WERI-Rb-1 (cell line): ENCODE data around the gene FBXO41.

Experiments used
- DNase-seq: peaks from one replicate; pipeline ENCODE4 v3.0.0-alpha.2; 2020
- H3K27ac ChIP-seq: fragments of 250-450 bp; sonication (Bioruptor Pico); 2 replicates; pipeline ENCODE4 v1.5.1; 2020; ENCODE audit warnings: mild to moderate bottlenecking, moderate library complexity
- H3K27me3 ChIP-seq: fragments of 250-450 bp; sonication (Bioruptor Pico); 2 replicates; pipeline ENCODE4 v1.5.1; 2021; ENCODE audit warnings: mild to moderate bottlenecking, low read depth, moderate library complexity; ENCODE audit not compliant: insufficient read depth, severe bottlenecking
- H3K36me3 ChIP-seq: fragments of 250-450 bp; sonication (Bioruptor Pico); 2 replicates; pipeline ENCODE4 v1.5.1; 2020; ENCODE audit warnings: mild to moderate bottlenecking, moderate library complexity
- H3K4me3 ChIP-seq: 2 replicates; pipeline ENCODE4 v1.5.1; 2011; ENCODE audit warnings: low read depth, mild to moderate bottlenecking, control low read depth, low read length
- H3K9me3 ChIP-seq: fragments of 250-450 bp; sonication (Bioruptor Pico); 2 replicates; pipeline ENCODE4 v1.5.1; 2021; ENCODE audit warnings: mild to moderate bottlenecking, moderate library complexity; ENCODE audit not compliant: severe bottlenecking
- TF ChIP-seq, protein P1 (sequence below): IDR thresholded peaks from 2 replicates; pipeline ENCODE4 v1.5.1; 2011; ENCODE audit warnings: low read depth, mild to moderate bottlenecking, control low read depth, inconsistent platforms, low read length

FBXO41 gene

DNA sequence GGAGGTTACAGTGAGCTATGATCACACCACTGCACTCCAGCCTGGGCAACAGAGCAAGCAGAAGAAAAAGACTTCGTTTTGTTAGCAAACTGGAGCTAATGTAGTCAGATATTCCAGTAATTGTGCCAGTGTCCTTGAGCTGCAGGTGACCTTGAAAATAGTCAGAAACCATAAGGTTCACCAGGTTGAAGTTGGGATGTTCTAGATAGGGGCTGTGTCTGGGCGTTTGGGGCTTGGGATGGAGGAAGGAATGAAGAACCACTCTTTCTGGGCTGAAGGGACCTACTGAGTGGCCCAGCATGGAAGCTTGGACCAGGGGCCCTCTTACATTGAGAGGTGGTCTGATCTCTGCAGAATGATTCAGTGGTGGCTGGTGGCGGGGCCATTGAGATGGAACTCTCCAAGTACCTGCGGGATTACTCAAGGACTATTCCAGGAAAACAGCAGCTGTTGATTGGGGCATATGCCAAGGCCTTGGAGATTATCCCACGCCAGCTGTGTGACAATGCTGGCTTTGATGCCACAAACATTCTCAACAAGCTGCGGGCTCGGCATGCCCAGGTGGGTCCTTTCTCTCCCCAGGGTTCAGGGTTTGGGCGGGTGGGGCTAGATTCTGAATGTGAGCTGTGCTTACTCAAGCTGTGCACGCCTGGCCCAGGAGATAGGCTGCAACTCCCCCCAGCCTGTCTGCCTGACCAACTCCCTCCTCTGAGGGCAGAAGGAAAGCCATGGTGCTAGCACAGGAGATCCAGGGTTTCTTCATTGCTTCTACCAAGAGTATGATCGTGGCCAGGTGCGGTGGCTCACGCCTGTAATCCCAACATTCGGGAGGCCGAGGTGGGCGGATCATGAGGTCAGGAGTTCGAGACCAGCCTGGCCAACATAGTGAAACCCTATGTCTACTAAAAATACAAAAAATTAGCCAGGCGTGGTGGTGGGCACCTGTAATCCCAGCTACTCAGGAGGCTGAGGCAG is 33.1 kb downstream of the FBXO41 start:
- no peak for DNase-seq
- Histone ChIP-seq H3K4me3 (no peak overlapping the region), H3K27me3 (no peaks in the 10 kb centered on the region), H3K36me3 (peaks cover 91% of the 10 kb centered on the region), H3K27ac (no peak overlapping the region), H3K9me3 (no peaks in the 10 kb centered on the region)
- TF ChIP-seq, protein P1, sequence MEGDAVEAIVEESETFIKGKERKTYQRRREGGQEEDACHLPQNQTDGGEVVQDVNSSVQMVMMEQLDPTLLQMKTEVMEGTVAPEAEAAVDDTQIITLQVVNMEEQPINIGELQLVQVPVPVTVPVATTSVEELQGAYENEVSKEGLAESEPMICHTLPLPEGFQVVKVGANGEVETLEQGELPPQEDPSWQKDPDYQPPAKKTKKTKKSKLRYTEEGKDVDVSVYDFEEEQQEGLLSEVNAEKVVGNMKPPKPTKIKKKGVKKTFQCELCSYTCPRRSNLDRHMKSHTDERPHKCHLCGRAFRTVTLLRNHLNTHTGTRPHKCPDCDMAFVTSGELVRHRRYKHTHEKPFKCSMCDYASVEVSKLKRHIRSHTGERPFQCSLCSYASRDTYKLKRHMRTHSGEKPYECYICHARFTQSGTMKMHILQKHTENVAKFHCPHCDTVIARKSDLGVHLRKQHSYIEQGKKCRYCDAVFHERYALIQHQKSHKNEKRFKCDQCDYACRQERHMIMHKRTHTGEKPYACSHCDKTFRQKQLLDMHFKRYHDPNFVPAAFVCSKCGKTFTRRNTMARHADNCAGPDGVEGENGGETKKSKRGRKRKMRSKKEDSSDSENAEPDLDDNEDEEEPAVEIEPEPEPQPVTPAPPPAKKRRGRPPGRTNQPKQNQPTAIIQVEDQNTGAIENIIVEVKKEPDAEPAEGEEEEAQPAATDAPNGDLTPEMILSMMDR: no peak

DNA sequence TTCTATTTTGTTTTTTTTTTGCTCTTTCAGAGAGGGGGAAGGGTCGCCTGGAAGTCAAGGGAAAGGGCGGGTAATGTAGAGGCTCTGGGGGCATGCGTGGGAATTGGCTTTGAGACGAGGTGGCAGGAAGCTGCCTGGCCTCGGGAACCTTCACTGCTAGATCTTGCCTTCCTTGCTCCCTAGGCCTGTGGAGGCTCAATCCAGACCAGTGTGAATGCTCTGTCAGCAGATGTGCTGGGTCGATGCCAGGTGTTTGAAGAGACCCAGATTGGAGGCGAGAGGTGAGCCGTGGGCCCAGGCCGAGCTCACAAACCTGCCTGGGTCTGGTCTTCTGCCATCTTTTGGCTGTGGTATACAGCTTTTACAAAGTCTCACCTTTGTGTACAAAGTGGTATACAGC is 34.6 kb downstream of the FBXO41 start:
- H3K27me3 ChIP-seq: no peaks in the 10 kb centered on the region
- no peaks in the 10 kb centered on the region for H3K9me3 ChIP-seq
- no peak overlapping the region for H3K27ac ChIP-seq
- TF ChIP-seq, protein P1: no peak
- H3K4me3 ChIP-seq: no peak overlapping the region
- DNase-seq: no peak
- H3K36me3 ChIP-seq: peaks cover 100% of the 10 kb centered on the region

DNA sequence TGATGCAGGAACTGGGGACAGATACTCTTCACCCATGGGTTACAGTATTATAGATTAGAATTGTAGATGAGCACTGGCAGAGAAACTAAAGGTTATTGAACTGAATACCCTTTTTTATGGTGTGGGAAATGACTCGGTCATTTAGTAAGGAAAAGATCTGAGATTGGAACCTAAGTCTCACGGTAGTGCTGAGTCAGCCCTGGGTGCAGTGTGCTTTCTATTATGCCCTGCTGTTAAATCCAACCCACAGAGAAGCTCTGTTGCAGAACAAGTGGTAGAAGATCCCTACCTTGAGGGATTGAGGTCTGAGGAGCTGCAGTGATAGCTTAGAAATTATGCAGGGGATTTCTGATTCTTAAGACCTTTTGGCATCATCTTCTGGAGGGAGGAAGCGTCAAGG is 37.4 kb downstream of the FBXO41 start:
- Histone ChIP-seq H3K4me3 (no peak overlapping the region), H3K36me3 (peaks cover 95% of the 10 kb centered on the region), H3K9me3 (no peaks in the 10 kb centered on the region), H3K27me3 (no peaks in the 10 kb centered on the region), H3K27ac (no peak overlapping the region)
- DNase-seq: no peak
- TF ChIP-seq, protein P1: no peak

DNA sequence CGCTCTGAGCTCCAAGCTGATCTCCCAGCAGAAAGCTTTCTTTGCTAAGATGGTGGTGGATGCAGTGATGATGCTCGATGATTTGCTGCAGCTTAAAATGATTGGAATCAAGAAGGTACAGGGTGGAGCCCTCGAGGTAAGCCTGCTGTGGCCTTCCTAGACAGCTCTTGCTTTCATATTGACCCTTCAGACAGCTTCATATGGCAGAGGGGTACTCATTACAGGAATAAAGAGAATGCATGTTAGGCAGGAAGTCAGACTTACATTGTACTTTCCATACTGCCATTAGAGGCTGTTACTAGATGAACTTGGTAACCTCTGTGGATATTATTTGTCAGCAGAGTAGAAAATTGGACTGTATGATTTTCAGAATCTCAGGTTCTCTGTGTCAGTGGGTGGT is 39.7 kb downstream of the FBXO41 start:
- Histone ChIP-seq H3K9me3 (no peaks in the 10 kb centered on the region), H3K36me3 (peaks cover 94% of the 10 kb centered on the region), H3K27ac (peak overlapping the region; percentile 80), H3K4me3 (no peak overlapping the region), H3K27me3 (no peaks in the 10 kb centered on the region)
- TF ChIP-seq, protein P1: no peak
- no peak for DNase-seq

DNA sequence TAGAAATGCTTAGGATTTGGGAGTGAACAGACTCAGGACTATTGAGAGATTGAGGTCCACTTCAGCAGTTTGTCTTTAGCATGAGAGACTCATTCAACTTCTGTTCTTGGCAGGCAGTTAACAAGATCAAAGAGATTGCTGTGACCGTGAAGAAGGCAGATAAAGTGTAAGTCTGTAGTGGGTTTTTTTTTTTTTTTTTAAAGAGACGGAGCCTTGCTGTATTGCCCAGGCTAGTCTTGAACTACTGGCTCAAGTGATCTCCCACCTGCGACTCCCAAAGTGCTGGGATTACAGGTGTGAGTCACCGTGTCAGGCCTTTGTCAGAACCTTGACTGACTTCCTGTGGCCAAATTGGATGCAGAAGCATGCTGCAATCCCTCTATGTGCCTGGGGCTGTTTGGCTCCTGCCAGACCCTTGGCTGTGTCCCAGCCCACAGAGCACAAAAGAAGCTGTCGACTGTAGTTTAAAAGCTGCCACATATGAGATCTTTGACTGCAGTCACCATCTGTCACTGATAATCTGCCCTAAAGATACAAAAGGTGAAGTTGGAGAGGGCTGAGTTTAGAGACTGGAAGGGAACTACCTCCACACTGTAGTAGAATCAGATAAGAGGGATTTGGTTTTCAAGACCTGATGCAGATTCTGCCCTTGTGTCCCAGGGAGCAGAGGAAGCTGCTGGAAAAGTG is 40.3 kb downstream of the FBXO41 start:
- peak; percentile 84 for DNase-seq
- H3K9me3 ChIP-seq: no peaks in the 10 kb centered on the region
- H3K27ac ChIP-seq: peak overlapping the region; percentile 80
- H3K4me3 ChIP-seq: no peak overlapping the region
- peaks cover 94% of the 10 kb centered on the region for H3K36me3 ChIP-seq
- TF ChIP-seq, protein P1: no peak
- no peaks in the 10 kb centered on the region for H3K27me3 ChIP-seq
